Measurements from ENCODE around the gene DPYSL3.

- TF ChIP-seq ZNF274 (IDR thresholded peaks at IDR 0.05; ENCODE audit: low read depth, low read length) (no peak), YY1 (IDR thresholded peaks at IDR 0.05; ENCODE audit: insufficient read depth, insufficient read length) (no peak)
These were observed 100.9 kb downstream of the DPYSL3 start for GRCh38 chr5:147408980-147409379.
